GM18520 (cell line): ENCODE measurements around the gene RANBP9.

Source experiments
- ATAC-seq: cut with Tn5 transposase; IDR thresholded peaks from one replicate; pipeline ENCODE4 v1.9.1; 2021; ENCODE audit not compliant: unreplicated experiment

RANBP9 gene

GRCh38 chr6:13679996-13680395, 31.6 kb downstream of the RANBP9 start:
- no peak for ATAC-seq

DNA sequence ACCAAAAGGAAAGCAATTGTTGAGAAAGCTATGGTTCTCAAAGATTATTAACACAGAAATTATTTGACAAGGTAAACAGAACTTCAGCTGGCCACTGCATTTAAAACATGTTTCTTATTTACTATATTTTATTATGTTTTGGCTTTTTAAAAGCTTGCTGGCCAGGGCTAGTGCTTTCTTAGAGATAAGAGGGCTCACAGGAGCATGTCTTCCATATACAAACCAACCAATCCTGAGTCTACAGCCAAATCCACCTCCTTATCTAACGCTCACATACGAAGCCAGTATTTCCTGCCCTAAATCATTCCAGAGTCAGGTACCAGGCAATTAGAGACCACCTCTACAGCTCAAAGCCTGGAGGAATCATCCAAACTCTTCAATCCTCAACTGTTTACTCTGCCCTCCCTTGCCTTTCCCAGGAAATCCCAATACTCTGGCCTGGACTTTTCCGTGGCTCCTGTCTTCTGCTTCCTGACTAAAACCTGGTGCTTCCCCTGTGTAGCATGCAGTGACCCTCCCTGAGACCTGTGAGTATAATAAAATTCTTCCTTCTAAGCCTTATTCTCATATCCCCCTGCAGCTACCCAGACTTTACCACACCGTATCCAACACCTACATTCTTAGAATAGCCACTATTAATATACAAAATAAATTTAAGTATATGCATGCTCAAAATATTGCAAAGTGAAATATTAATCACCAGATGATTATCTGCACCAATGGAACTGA, 33.2 kb downstream of the RANBP9 start:
- no peak for ATAC-seq

GRCh38 chr6:13677878-13678254, 33.8 kb downstream of the RANBP9 start:
- no peak for ATAC-seq

GRCh38 chr6:13676551-13677156, 35.0 kb downstream of the RANBP9 start:
- no peak for ATAC-seq

DNA sequence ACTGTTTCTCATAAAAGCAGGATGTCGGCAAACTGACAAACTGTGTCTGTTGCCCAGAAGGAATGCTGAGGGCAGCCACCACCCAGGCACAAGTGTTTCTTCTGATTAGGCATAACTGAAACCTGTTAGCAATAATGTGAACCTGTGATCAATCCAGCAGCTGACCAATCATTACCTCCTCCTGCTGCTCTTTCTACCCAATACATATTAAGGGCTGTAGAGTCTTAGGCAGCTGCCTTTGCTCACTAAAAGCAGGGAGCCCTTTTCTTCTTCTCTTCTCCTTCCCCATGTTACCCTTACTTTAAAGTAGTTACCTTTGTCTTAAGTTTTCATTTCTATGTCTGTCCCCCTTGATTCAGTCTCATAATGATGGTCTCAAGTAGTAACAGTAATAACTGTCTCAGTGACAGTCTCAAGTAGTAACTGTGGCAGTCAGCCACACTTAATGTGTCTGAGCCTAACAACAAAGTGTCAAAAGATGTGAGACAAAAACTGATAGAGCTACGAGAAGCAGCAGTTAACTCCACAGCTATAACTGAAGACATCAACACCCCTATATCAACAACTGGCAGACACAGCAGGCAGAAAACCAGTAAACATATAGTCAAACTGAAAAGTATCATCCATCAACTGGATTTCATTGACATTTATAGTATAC, 37.0 kb downstream of the RANBP9 start:
- ATAC-seq: no peak

DNA sequence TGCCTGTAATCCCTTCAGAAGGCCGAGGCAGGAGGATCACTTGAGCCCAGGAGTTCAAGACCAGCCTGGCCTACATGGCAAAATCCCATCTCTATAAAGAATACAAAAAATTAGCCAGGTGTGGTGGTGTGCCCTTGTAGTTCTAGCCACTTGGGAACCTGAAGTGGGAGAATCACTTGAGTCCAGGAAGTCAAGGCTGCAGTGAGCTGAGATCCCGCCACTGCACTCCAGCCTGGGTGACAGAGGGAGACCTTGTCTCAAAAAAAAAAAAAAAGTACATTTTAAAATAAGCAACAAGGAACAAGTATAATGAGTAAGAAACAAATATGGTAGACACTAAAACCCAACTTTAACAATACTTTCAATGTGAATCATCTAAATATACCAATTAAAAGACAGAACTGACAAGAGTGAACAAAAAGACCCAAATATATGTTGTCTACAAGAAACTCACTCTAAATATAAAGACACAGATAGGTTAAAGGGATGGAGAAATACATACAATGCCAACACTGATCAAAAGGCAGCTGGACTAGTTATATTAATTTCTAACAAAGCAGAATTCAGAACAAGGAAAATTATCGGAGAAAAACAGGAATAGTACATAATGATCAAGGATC, 37.7 kb downstream of the RANBP9 start:
- ATAC-seq: no peak

- no peak for ATAC-seq
Measured at GRCh38 chr6:13673368-13673767, 38.3 kb downstream of the RANBP9 start.

- ATAC-seq: no peak
Measured at GRCh38 chr6:13672904-13673303, 38.7 kb downstream of the RANBP9 start.

DNA sequence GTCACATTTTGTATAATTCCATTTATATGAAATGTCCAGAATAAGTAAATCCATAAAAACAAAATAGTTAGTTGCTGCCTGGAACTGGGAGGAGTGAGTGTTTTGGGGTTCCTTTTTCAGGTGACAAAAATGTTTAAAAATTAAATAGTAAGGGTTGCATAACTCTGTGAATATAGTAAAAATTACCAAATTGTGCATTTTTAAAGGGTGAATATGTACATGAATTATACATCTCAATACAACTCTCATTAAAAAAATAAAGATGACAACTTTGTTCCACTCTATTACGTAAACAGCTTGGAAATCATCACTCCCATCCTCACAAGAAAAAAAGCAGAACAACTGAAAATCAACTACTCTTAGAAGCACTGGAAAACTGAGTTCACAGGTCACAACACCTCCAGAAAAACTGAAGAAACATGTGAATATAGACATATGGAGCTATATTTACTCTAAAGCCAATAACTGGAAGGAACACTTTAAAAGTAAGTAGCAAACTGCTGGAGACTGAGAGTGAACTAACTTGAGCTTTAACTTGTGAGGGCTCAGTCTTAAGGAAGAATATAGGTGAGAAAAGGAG, 40.0 kb downstream of the RANBP9 start:
- no peak for ATAC-seq

- ATAC-seq: no peak
Measured at GRCh38 chr6:13669476-13669875, 42.2 kb downstream of the RANBP9 start.

- peak; percentile 87 for ATAC-seq
Measured at GRCh38 chr6:13668291-13668928, 43.2 kb downstream of the RANBP9 start.

GRCh38 chr6:13667655-13668054, 44.0 kb downstream of the RANBP9 start:
- ATAC-seq: no peak

DNA sequence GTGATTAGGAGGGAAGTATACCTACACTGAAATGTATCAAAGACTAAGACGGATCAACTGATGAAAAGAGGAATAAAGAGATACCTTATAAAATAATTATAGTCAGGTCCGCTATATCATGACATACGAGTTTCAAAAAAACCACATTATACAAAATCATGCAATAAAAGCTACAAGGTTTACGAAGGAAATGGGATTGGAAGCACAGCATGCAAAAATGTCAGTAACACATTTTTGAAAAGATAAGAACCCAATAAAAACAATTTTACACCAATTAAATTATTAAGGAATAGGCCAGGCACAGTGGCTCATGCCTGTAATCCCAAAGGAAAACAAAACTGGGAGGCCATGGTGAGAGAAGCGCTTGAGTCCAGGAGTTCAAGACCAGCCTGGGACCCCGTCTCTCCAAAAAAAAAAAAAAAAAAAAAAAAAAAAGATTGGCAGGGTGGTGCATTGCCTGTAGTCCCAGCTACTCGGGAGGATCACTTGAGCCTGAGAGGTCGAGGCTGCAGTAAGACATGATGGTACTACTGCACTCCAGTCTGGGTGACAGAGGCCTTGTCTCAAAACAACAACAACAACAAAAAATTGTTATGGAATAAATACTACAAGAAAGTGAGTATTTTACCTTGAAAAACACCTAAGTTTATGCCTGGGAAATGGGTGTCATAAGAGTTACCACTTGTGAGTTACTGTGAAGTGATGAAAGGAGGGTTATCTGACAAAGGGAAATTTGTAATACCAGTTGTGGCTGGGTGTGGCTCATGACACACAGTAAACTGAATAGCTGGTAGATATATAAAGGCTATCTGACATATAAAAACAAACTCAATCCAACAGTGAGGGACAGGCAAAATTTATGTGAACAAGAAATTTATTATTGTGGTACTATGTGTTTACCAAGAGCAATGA, 45.2 kb downstream of the RANBP9 start:
- no peak for ATAC-seq

DNA sequence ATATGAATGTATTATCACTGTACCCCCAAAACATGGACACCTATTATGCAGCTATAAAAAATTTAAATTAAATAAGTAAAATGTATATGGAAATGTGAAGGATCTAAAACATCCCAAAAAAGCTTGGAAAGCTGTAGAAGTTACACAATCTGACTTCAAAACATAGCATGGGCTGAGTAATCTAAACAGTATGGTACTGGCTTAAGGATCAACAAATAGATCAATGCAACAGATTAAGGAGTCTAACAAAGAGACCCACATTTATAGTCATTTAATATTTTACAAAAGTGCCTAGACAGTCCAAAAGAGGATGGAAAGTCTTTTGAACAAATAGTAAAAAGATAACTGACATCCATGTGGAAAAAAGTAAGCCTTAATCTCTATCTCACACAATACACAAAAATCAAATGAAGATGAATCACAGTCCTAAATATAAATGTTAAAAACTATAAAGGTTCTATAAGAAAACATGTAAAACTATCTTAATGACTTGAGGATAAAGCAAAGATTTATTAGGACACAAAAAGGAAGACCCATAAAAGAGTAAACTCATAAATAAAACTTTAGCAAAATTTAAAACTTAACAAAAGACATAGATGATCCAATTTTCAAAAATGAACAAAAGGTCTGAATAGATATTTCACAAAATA, 46.8 kb downstream of the RANBP9 start:
- ATAC-seq: no peak

- ATAC-seq: no peak
Measured at GRCh38 chr6:13663986-13664385, 47.6 kb downstream of the RANBP9 start.

DNA sequence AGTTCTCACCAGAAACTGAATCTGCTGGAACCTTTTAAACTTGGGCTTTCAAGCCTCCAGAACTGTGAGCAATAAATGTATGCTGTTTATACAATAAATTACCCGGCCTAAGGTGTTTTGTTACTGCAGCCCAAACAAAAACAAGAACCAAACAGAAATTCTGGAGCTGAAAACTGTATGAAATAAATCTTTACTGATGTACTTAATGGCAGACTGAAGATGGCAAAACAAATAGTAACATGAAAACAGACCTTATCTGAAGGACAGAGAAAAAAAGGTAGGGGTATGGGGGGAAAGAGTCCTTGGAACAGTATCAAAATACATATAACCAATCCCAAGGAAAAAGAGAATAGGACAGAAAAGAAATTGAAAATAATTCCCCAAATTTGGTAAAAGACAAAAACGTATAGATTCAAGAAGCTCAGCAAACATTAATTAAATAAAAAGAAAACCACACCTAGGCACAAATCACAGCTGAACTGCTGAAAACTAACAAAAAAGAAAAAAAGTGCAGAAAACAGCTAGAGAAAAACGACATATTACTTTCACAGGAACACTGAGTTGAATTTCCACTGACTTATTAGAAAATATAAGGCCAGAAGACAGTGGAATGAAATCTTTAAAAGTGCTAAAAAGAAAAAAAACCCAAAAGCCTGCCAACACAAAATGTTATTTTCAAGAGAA, 48.8 kb downstream of the RANBP9 start:
- ATAC-seq: no peak

DNA sequence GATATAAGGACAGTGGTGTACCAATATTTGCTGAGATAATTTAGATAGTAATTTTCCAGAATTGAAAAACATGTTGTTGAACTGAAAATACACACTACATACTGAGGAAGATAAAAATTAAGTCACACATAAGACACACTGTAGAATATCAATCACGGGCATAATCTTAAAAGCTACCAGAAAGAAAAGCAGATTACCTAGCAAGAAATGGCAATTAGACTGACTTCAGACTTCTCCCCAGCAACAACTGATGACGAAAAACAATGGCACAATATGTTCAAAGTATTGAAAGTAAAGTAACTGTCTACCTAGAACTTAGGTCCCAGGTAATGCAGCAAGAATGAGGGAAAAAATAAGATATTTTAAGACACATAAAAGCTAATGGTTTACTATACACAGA, 50.0 kb downstream of the RANBP9 start:
- no peak for ATAC-seq

GRCh38 chr6:13660893-13661292, 50.7 kb downstream of the RANBP9 start:
- ATAC-seq: no peak

DNA sequence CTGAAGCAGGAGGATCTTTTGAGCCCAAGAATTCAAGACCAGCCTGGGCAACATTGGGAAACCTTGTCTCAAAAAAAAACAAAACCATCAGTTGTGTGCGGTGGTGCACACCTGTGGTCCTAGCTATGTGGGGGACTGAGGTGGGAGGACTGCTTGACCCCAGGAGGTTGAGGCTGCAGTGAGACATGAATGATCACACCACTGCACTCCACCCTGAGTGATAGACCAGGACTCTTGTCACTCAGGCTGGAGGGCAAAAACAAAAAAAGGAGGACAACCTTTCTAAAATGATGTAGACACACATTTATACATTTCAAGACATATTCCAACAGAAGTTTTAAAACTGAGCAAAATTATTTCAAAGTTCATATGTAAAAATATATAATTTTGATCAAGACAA, 51.4 kb downstream of the RANBP9 start:
- no peak for ATAC-seq
